GM23338 (cell line): Measurements from ENCODE around the gene AP2A2. TPM values are rescaled to one million over a fixed set of nuclear protein-coding genes. Genes with fewer than 3 reads are reported as not detected.

Experiments
- ATAC-seq: fragments of 200-7000 bp; cut with Tn5 transposase; 3 replicates; pipeline ENCODE4 v1.9.1; 2020
- DNase-seq: peaks from one replicate; pipeline ENCODE4 v3.0.0-alpha.2; 2015; ENCODE audit warnings: low spot score
- H2AFZ ChIP-seq: fragments of 200-600 bp; sonication (generic); 2 replicates; pipeline ENCODE4 v1.8.0; 2016; ENCODE audit warnings: antibody characterized with exemption, mild to moderate bottlenecking, moderate library complexity
- H3F3A ChIP-seq: fragments of 200-600 bp; sonication (generic); replicated peaks from 2 replicates; pipeline ENCODE4 v1.8.0; 2017; ENCODE audit warnings: antibody characterized with exemption, mixed run types, low read depth
- H3K27ac ChIP-seq: fragments of 200-600 bp; sonication (generic); 2 replicates; pipeline ENCODE4 v1.6.1; 2016; ENCODE audit warnings: low read depth
- H3K27me3 ChIP-seq: fragments of 200-600 bp; sonication (generic); 2 replicates; pipeline ENCODE4 v1.8.0; 2016; ENCODE audit warnings: mild to moderate bottlenecking, mixed run types, moderate library complexity; ENCODE audit not compliant: insufficient read depth
- H3K36me3 ChIP-seq: fragments of 200-600 bp; sonication (generic); 2 replicates; pipeline ENCODE4 v1.8.0; 2016; ENCODE audit warnings: mild to moderate bottlenecking; ENCODE audit not compliant: insufficient read depth
- H3K4me1 ChIP-seq: fragments of 200-600 bp; sonication (generic); 2 replicates; pipeline ENCODE4 v1.8.0; 2016; ENCODE audit warnings: mild to moderate bottlenecking, moderate library complexity; ENCODE audit not compliant: insufficient read depth
- H3K4me2 ChIP-seq: fragments of 200-600 bp; sonication (generic); 2 replicates; pipeline ENCODE4 v1.7.1; 2017; ENCODE audit warnings: mixed run types
- H3K4me3 ChIP-seq: fragments of 200-600 bp; sonication (generic); 2 replicates; pipeline ENCODE4 v1.6.1; 2016; ENCODE audit warnings: mixed run types
- H3K79me2 ChIP-seq: fragments of 200-600 bp; sonication (generic); replicated peaks from 2 replicates; pipeline ENCODE4 v1.8.0; 2017; ENCODE audit warnings: mild to moderate bottlenecking; ENCODE audit not compliant: insufficient read depth
- H3K9me2 ChIP-seq: fragments of 200-600 bp; sonication (generic); 2 replicates; pipeline ENCODE4 v1.8.0; 2017; ENCODE audit not compliant: insufficient read depth
- H4K20me1 ChIP-seq: fragments of 200-600 bp; sonication (generic); replicated peaks from 2 replicates; pipeline ENCODE4 v1.8.0; 2017; ENCODE audit warnings: mild to moderate bottlenecking; ENCODE audit not compliant: insufficient read depth
- H3K27ac Mint-ChIP-seq: 2 replicates; pipeline ENCODE4 v1.8.0; 2020; ENCODE audit warnings: inconsistent platforms, mild to moderate bottlenecking, moderate library complexity, mixed read lengths
- H3K27me3 Mint-ChIP-seq: 3 replicates; pipeline ENCODE4 v1.8.0; 2022; ENCODE audit warnings: low read depth, mild to moderate bottlenecking, moderate library complexity, mixed read lengths, inconsistent platforms; ENCODE audit not compliant: insufficient read depth, poor library complexity
- H3K36me3 Mint-ChIP-seq: 3 replicates; pipeline ENCODE4 v1.8.0; 2021; ENCODE audit warnings: low read depth, mild to moderate bottlenecking, inconsistent platforms, moderate library complexity, mixed read lengths
- H3K4me1 Mint-ChIP-seq: 3 replicates; pipeline ENCODE4 v1.8.0; 2020; ENCODE audit warnings: mild to moderate bottlenecking, inconsistent platforms, mixed read lengths
- H3K4me3 Mint-ChIP-seq: 3 replicates; pipeline ENCODE4 v1.8.0; 2021; ENCODE audit warnings: moderate library complexity, mild to moderate bottlenecking, inconsistent platforms, mixed read lengths
- H3K9me3 Mint-ChIP-seq: 3 replicates; pipeline ENCODE4 v1.8.0; 2020; ENCODE audit warnings: moderate library complexity, mild to moderate bottlenecking, inconsistent platforms, mixed read lengths
- CREB1 ChIP-seq: fragments of 250-450 bp; sonication (Bioruptor Pico); IDR thresholded peaks from 2 replicates; pipeline ENCODE4 v1.5.0; 2020; ENCODE audit warnings: low read depth, mild to moderate bottlenecking, moderate library complexity
- CTCF ChIP-seq, 2 experiments: fragments of 200-600 bp in 1 of 2; sonication (generic) in 1 of 2; conservative IDR thresholded peaks; 2 replicates each; pipeline versions ENCODE4 v1.5.1 to v1.6.1; 2016 to 2017; ENCODE audit warnings: antibody characterized with exemption in 2 of 2, low read depth in 2 of 2, mild to moderate bottlenecking in 2 of 2, moderate library complexity in 1 of 2
- EZH2 ChIP-seq: fragments of 200-600 bp; sonication (generic); IDR thresholded peaks from one replicate; pipeline ENCODE4 v1.8.0; 2017; ENCODE audit warnings: antibody characterized with exemption, mild to moderate bottlenecking, low read depth; ENCODE audit not compliant: unreplicated experiment
- EZH2phosphoT487 ChIP-seq: fragments of 200-600 bp; sonication (generic); IDR thresholded peaks from one replicate; pipeline ENCODE4 v1.8.1; 2018; ENCODE audit warnings: antibody characterized with exemption; ENCODE audit not compliant: unreplicated experiment
- JUNB ChIP-seq: IDR thresholded peaks from one replicate; pipeline ENCODE4 v1.6.1; 2016; ENCODE audit warnings: antibody characterized with exemption; ENCODE audit not compliant: unreplicated experiment
- POLR2AphosphoS5 ChIP-seq: IDR thresholded peaks from 2 replicates; pipeline ENCODE4 v1.6.1; 2016; ENCODE audit warnings: antibody characterized with exemption, low read depth
- REST ChIP-seq: IDR thresholded peaks from one replicate; pipeline ENCODE4 v1.6.1; 2018; ENCODE audit warnings: antibody characterized with exemption; ENCODE audit not compliant: unreplicated experiment
- STAT1 ChIP-seq: IDR thresholded peaks from one replicate; pipeline ENCODE4 v1.6.1; 2016; ENCODE audit warnings: antibody characterized with exemption; ENCODE audit not compliant: unreplicated experiment
- ZNF114 ChIP-seq: fragments of 250-450 bp; sonication (Bioruptor Pico); IDR thresholded peaks from 2 replicates; pipeline ENCODE4 v1.5.0; 2020; ENCODE audit warnings: mild to moderate bottlenecking, moderate library complexity
- ZNF462 ChIP-seq: fragments of 250-450 bp; sonication (Bioruptor Pico); IDR thresholded peaks from 2 replicates; pipeline ENCODE4 v1.5.0; 2020; ENCODE audit warnings: mild to moderate bottlenecking, moderate library complexity
- polyA plus RNA-seq: library from polyadenylated mRNA; unstranded; fragments of >200 nt; fragmentation: Nextera tagmentation; extraction: Ambion mirVana; gene quantifications from 2 replicates; pipeline ENCODE4 v1.2.1, GENCODE V29; 2016
- total RNA-seq: library from RNA; depleted of rRNA; stranded (reverse); fragments of >200 nt; shearing (Covaris generic); gene quantifications from 2 replicates; pipeline ENCODE4 v1.2.3, GENCODE V29; 2014

The AP2A2 gene
- total and polyA plus RNA-seq, 2 experiments from 2014 or later, result 23.7 to 47.5 TPM

- Histone ChIP-seq H3K79me2 (no peaks in the 10 kb centered on the region), H2AFZ (no peak overlapping the region), H3K36me3 (peaks cover 7% of the 10 kb centered on the region; the same call in 1 of the 2 replicates), H3K4me2 (no peak overlapping the region), H4K20me1 (peaks cover 12% of the 10 kb centered on the region), H3K4me1 (no peaks in the 10 kb centered on the region), H3F3A (no peaks in the 10 kb centered on the region), H3K9me2 (no peaks in the 10 kb centered on the region), H3K4me3 (no peak overlapping the region), H3K27me3 (no peaks in the 10 kb centered on the region), H3K27ac (no peak overlapping the region)
- ATAC-seq (no peak), DNase-seq (no peak)
- Mint-ChIP-seq H3K9me3 (no peaks in the 10 kb centered on the region; the same call in 2 of the 3 replicates), H3K4me3 (no peak overlapping the region), H3K27me3 (peaks cover 7% of the 10 kb centered on the region), H3K36me3 (peaks cover 34% of the 10 kb centered on the region), H3K4me1 (no peaks in the 10 kb centered on the region; the same call in 2 of the 3 replicates), H3K27ac (no peak overlapping the region; the same call in 1 of the 2 replicates)
- TF ChIP-seq POLR2AphosphoS5, result no peak
- no peak for TF ChIP-seq ZNF114 (CRISPR knock-in tag)
- TF ChIP-seq STAT1, result no peak
- no peak for TF ChIP-seq CTCF (conservative IDR thresholded peaks at IDR 0.05; ENCODE audit: low read depth in 2 of 2)
- TF ChIP-seq ZNF462 (CRISPR knock-in tag), result no peak
- no peak for TF ChIP-seq EZH2
- TF ChIP-seq EZH2phosphoT487, result no peak
- TF ChIP-seq JUNB, result no peak
- TF ChIP-seq CREB1 (CRISPR knock-in tag), result no peak
- TF ChIP-seq REST, result no peak
Measured at GRCh38 chr11:1009371-1009770, 83.7 kb downstream of the AP2A2 start.
